Measurements from ENCODE around the gene FMN1.

DNA sequence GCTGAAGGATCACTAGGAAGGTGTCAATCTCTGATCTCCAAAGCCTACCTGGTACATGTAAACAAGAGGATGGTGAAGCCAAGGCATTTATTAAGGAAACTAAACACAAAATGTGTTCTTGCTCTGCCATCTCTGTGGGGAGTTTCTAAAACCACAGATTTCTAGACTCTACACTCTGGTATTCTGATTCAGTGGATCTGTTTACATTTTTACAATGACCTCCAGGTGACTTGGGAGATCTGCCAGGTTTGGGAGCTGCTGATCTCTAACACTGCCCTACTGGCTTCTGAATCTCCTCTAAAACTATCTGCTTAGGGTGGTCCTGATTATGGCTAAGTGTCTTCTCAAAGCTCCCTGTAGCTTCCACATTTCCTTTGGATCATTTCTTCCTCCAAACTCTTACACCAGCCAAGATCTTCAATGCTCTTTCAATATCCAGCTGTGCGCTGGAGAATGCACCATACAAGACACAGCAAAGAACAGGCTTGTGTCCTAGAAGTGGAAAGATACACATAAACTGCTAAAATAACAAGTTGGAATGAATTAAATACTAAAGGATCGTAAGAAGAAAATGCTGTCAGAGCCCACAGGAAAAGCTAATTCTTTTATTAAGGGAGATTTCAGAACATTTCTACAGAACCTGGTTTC lies 404.0 kb downstream of the FMN1 start:
- no peak for TF ChIP-seq CTCF (IDR thresholded peaks at IDR 0.05; ENCODE audit: control extremely low read depth in 1 of 3, insufficient read depth in 1 of 3, low read depth in 1 of 3, low read length in 3 of 3)
- TF ChIP-seq RAD21 (IDR thresholded peaks at IDR 0.05 in 1 of 2, conservative IDR thresholded peaks at IDR 0.05 in 1 of 2; ENCODE audit: low read depth in 2 of 2, low read length in 2 of 2) = no peak
- TF ChIP-seq EP300 (IDR thresholded peaks at IDR 0.05; ENCODE audit: borderline replicate concordance in 1 of 2, low read depth in 2 of 2, low read length in 2 of 2) = no peak
- TF ChIP-seq ATF2 (IDR thresholded peaks at IDR 0.05; ENCODE audit: low read length) = no peak
- no peak for TF ChIP-seq JUND (IDR thresholded peaks at IDR 0.05; ENCODE audit: low read length)
- no peak for TF ChIP-seq POLR2A (IDR thresholded peaks at IDR 0.05; ENCODE audit: control extremely low read depth in 1 of 2, low read depth in 2 of 2, low read length in 2 of 2)
- TF ChIP-seq GABPA (IDR thresholded peaks at IDR 0.05; ENCODE audit: borderline replicate concordance, insufficient read depth, low read length) = no peak
- no peak for TF ChIP-seq ASH2L (IDR thresholded peaks at IDR 0.05; ENCODE audit: low read length)
- TF ChIP-seq YY1 (IDR thresholded peaks at IDR 0.05; ENCODE audit: low read depth, low read length) = no peak
- no peak for TF ChIP-seq SIRT6 (IDR thresholded peaks at IDR 0.05; ENCODE audit: low read length)
- no peak for TF ChIP-seq MAFK (IDR thresholded peaks at IDR 0.05; ENCODE audit: low read depth, low read length)
- TF ChIP-seq PHF8 (conservative IDR thresholded peaks at IDR 0.05; ENCODE audit: low read depth, low read length) = no peak
